HL-60 (cell line): ENCODE results near the gene EYA2.

Source experiments
- CTCF ChIP-seq: IDR thresholded peaks from one replicate; pipeline ENCODE4 v1.5.1; 2011; ENCODE audit warnings: low read length, control low read depth, inconsistent platforms; ENCODE audit not compliant: insufficient read depth
- GABPA ChIP-seq: IDR thresholded peaks from 2 replicates; pipeline ENCODE4 v1.6.1; 2012; ENCODE audit warnings: low read depth
- POLR2AphosphoS5 ChIP-seq: IDR thresholded peaks from 2 replicates; pipeline ENCODE4 v1.6.1; 2012; ENCODE audit warnings: low read depth
- REST ChIP-seq: IDR thresholded peaks from 2 replicates; pipeline ENCODE4 v1.6.1; 2012; ENCODE audit warnings: low read depth; ENCODE audit not compliant: insufficient replicate concordance

GRCh38 chr20:47048054-47048453 is 153.4 kb downstream of the EYA2 start:
- TF ChIP-seq CTCF (no peak), GABPA (no peak), POLR2AphosphoS5 (no peak), REST (no peak)
